ENCODE data around the gene CEBPZOS.

GRCh38 chr2:37180640-37181039 lies 15.7 kb upstream of the CEBPZOS start:
- TF ChIP-seq CTCF (IDR thresholded peaks at IDR 0.05) (no peak), POLR2A (IDR thresholded peaks at IDR 0.05) (no peak)

Data from testis (tissue), 2 donors.